ENCODE data around the gene ACP6.
A peak's percentile ranks its signal among the peaks of the same experiment; 100 is the strongest.
"Not testable (repeated sequence)": the region's sequence is repeated elsewhere in the genome, so short reads cannot be mapped to it uniquely, and the experiment has no call there.

The ACP6 gene

DNA sequence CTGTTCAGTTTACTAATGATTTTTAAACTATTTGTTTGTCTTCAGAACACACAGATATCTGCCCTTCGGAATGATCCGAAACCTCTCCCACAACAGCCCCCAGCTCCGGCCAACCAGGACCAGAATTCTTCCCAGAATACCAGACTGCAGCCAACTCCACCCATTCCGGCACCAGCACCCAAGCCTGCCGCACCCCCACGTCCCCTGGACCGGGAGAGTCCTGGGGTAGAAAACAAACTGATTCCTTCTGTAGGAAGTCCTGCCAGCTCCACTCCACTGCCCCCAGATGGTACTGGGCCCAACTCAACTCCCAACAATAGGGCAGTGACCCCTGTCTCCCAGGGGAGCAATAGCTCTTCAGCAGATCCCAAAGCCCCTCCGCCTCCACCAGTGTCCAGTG is 51.6 kb downstream of the ACP6 start:
- no peak for DNase-seq

DNA sequence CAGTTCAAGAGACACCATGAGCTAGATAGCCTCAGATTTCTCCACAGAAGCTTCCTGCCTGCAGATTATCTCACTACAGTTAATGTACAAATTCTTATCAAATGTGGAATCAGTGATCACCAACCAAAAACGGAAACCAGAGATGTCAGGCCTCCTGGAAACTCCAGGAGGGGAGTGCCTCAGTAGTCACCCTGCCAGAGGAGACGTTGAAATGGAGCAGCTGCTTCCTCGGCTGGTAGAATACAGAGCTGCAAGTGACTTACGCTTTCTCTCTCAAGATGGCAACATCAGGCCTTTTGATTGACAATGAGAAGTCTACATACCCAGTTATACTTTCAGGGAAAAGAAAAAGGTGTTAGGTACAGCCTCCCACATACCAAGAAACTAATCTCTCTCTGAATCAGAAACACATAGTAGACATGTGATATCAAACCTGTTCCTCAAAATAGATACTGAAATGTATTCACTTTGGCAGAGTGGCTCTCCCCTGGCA is 52.2 kb downstream of the ACP6 start:
- no peak for DNase-seq

DNA sequence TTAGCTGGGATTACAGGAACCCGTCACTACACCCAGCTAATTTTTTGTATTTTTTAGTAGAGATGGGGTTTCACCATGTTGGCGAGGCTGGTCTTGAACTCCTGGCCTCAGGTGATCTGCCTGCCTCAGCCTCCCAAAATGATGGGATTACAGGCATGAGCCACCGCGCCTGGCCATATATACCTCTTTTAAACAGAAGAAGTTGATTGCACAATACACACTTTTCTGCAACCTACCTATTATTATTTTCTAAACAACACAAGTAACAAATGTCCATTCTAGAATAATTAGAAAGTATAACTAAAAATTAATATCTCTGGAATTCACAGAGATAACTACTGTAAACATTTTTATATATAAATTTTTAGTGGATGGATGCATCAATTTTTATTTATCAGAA is 55.4 kb downstream of the ACP6 start:
- DNase-seq: not testable (repeated sequence)

DNA sequence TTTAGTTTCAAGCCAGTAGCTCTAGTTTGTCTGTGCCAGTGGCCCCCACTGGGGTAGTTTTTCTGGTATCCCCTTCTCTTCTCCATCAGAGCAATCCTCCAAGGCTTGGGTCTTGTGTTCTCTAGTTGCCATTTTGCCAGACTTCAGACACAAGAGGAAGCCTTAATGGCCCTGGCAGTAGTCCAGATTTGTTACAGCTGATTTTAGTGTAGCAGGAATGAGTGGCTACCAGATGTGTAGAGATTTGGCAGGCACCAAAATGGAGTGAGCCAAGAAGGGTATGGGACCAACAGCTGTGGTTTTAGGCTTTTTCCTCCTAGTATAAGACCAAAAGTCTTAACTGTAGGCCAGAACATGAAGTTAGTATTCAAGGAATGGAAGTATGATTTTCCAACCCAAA is 56.8 kb downstream of the ACP6 start:
- no peak for DNase-seq

DNA sequence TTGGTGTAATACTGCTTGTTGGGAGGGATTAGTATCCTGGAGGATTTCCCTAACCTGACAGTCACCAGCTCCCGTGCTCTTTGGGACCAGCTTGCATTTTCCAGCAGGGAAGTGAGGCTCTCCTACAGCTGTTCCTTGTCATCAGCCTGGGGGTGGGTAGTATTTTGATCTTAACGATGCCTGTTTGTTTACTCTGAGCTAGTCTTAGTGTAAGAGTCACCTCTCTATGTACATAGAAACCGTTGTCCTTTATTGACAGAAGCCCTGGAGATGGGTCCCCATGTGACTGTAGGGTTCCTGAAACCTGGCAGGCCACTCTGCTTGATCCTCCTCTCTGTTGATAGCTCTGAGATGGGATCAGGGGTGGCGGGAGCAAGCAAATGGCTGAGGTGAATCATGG is 58.0 kb downstream of the ACP6 start:
- no peak for DNase-seq

DNA sequence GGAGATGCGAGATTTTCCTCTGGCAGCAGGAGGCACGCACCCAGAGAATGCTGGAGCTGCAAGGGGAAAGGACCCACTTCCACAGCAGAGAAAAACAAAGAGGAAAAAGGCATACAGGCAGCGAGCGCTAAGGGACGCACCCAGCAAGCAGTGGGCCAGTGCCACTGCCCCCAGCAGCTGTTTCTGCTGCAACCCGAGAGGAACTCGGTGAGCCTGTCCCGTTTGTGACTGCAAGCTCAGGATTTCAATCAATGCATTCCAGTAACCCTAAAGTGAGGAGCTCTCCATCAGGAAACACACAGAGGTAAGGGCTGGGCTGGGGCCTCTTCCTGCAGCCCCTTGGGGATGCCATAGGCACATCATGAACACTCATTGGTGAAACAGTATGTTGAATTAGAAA is 58.7 kb downstream of the ACP6 start:
- no peak for DNase-seq

DNA sequence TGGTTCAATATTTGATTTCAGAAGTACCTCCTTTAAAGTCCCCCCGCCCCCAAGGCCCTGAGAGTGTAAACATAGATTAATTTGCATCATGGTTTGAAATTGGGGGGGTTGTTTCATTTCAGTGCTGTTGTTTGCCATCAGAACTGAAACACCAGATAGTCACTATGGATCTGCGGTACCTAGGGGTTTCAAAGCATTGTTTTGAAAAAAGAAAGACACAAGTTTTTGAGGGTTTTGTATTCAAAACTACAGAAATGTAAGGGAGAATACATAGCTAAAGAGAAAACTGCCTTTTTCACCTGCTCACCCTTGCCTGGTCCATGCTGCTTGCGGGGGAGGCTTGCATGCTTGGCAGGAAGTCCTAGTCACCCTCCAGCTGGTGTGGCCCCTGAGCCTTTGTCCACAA is 59.3 kb downstream of the ACP6 start:
- no peak for DNase-seq

DNA sequence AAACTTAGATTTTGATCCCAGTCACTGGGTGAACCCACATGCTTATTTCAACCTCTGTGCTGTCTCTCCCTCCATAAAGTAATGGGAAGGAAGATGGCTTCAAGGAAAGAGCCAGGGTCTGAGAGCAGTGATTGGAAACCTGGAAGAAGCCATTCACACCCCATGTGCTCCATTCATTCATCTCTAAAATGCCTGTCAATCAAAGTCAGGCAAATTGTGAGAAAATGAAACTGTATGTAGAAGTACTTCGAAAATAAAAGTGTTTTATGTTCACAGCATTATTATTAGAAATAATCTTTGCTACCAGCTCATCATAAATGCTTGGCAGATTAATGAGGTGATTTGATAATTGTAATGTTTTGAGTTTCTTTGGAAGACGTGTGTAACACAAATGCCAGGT is 61.0 kb downstream of the ACP6 start:
- DNase-seq: no peak

DNA sequence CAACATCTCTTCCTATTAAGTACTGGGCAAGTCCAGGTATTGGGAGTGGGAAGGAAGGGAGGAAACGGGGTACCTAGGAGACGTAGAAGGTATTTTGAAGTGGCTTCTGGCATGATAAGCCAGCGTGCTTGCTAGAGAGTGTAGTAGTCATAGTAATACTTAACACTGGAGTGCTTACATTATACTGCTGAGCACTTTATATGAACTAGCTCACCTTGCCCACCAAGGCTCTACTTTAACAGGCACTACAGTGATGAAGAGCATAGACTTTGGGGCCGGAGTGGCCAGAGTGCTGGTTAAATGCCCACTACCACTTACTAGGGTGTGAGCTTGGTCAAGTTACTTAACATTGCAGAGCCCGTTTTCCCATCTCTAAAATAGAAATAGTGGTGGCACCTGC is 61.7 kb downstream of the ACP6 start:
- DNase-seq: no peak

DNA sequence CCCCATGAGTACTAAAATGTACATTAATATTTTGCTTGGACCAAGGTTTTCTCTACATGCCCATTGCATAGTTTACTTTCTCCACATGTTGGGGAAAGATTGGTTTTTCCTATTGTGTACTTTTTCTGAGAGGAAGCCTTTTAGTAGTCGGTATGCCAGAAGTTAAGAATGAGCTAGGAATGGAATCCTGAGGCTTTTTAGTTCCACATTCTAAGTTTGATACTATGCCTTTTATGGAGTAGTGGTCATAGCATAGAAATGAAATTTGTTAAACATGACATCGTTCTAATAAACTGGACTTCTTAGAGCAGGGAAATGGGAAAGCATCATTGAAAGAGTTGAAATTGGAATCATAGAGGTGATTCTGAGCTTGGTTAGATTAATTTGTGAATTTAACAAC is 64.7 kb downstream of the ACP6 start:
- no peak for DNase-seq

DNA sequence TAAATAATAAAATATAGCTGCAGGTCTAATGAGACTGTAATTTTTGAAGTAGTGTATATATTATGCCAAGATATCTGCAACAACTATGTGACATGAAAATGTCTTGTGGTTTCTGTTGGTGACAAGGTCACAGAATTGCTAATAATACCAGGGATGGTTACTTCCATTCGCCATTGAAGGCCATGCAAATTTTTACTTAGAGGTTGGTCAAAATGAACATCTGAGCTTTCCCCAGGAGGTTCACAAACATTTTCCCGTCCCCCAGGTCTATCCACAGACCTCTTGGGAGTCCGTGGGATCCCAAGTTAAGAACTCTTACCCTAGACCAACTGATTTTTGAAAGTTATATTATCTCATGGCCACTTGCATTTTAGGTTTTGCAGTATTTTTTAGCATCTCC is 66.3 kb downstream of the ACP6 start:
- DNase-seq: no peak

DNA sequence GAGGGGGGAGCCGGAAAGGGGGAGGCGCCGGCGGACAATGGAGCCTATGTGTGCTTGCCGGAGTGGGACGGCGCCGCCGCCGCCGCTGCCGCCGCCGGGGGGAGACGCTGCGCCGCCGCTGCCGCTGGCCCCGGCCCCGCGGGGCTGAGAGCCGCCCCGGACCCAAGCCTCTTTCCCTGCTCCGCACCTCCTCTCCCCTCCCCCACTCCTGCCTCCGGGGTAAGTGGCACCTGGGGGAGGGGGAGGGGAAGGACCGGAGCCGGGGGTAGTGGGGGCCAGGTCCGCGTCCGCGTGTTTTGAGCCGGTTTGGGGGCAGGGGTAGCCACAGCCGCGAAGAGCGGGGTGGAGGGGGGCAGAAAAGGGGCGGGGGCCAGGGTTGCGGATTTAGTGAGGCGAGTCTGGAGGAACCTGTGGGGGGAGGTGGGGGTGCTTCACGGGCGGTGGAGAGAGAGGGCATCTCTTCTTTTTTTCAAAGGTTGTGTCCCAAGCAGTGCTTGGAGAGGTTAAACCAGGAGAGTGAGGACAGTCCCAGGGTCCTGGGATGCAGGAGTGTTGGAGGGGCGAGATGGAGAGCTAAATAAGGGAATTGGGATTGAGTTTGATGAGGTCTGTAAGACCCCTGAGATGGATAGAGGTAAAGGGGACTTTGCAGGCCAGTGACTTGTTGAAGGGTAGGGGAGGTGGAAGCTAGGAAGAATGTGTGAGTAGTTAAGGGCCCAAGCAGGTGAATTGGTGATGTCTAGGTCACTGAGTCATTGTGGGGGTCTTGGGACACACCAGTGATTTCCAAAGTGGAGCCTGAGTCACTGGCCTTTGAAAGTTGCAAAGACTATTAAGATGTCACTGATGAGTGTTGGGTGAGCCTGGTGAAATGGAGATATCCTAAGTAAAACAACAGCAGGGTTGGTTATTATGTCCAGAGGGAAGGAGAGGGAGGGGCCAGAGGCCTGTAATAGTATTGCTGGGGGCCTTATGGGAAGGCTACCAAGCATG is 69.9 kb downstream of the ACP6 start:
- no peak for DNase-seq

DNA sequence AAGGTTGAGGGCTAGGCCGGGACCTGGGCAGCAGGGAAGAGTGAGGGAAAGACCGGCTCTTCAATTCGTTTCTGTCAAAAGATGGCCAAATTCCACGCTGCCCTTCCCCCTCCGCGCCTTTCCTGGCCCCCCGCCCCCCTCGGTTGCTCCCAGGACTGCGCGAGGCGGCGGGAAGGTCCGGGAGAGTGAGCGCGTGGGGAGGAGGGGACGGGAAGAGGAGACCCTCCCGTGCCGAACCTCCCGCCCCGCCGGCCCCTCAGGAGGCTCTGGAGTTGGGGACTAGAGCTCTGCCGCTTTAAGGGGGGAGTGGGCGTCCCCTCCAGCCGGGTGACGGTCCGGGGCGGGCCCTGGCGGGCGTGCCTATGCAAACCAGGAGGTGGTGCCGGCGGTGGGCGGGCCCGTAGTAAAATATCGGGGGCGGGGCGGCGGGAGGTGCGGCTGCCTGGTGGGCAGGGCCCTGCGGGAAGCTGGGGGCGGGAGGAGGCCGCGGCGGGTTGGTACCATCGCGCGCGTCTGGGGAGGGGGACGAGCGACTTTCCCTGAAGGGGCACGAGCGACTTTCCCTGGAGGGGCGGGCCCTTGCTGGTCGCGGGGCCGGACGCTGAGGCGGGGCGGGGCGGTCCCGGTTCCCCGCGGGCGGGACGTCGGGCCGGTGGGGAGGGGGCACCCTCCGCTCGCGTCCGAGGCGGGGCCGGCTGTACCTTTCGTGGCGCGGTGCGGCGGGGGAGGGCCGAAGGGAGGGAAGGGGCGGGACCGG is 70.8 kb downstream of the ACP6 start:
- peak; percentile 98 for DNase-seq

DNA sequence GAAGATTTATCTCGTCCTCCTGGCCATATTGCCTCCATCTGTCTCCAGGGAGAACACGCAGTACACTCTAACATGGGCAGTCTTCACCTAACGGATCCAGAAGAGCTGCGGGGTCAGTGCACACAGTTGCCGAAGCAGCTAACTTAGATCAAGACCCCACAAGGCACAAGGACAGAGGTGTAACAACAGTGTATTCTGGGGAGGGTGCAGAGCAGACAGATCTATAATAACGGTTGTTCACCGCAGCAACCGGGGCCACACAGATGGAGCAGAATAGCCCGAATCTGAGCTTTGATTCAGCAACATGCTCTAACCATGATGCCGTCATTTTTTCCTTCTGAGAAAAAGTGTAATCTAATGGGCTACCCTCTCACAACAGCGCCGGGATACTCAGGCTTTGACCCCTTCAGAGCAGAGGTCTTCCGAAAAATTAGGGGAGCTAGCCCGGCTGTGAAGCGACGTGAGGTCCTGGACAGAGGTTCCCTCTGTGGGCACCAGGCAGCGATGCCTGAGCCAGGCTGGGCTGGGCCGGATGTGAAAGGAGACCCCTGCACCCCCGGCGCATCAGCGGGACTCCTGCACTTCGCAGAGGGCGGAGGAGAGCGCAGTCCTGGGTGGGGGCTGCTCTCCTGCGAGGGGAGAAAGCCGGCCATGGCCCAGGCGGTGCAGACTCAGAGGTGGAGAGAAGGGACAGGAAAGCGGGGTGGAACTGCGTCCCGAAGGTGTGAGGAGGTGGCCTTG is 71.5 kb downstream of the ACP6 start:
- peak; percentile 48 for DNase-seq

DNA sequence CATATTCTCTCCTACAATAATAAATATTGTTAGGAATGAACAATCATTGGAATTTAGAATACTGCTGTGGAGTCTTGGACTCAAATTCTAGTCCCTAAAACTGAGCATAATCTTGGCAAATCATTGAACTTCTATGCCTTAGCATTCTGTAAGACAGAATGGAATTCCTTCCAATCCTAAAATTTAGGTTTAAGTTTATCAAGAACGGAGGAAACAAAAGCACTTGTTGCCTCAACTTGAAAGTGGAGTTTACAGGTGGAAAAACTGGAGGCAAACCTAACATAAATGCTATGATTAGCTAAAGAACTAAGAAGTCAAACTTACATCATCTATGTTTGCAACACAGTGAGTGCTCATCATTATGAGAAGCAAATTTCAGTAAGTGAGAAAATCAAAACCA is 73.3 kb downstream of the ACP6 start:
- DNase-seq: no peak
